HG03175 (cell line): ENCODE results near the gene ADAR.

Experiments
- ATAC-seq: cut with Tn5 transposase; IDR thresholded peaks from one replicate; pipeline ENCODE4 v1.9.1; 2021; ENCODE audit warnings: mild to moderate bottlenecking, moderate library complexity; ENCODE audit not compliant: unreplicated experiment

Gene ADAR

DNA sequence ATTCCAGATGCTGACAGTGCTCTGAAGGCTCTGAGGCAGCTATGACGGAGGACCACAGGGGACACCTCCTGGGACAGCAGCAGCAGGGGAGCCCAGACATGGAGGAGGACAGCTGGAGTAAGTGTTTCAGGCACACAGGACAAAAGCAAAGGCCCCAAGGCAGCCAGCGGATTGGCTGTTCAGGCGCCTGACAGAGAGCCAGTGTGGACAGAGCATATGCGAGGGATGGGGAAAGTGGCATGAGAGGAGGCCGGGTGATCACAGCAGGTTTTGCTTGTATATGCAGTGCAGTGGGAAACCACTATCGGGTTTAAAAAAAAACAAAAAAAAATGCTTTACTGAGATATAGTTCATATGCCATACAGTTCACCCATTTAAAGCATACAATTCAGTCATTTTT, 21.3 kb downstream of the ADAR start:
- ATAC-seq, result no peak

DNA sequence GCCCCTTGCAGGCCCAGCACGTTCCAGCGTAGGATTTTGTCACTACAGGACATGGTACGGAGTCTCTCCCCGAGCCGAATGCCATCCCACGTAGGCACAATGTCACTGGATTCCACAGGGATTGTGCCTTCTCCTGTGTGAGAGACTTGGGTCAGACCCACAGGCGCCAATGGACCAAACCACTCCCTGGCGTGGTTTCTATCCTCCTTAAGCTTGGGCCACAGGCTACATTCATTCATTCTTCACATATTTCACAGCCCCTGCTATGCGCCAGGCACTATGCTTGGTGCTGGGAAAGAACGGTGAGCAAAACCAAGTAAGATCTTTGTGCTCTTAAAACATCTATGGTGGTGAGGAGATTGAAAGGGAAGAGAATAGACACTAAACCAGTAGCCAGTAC, 21.8 kb downstream of the ADAR start:
- ATAC-seq, result no peak

DNA sequence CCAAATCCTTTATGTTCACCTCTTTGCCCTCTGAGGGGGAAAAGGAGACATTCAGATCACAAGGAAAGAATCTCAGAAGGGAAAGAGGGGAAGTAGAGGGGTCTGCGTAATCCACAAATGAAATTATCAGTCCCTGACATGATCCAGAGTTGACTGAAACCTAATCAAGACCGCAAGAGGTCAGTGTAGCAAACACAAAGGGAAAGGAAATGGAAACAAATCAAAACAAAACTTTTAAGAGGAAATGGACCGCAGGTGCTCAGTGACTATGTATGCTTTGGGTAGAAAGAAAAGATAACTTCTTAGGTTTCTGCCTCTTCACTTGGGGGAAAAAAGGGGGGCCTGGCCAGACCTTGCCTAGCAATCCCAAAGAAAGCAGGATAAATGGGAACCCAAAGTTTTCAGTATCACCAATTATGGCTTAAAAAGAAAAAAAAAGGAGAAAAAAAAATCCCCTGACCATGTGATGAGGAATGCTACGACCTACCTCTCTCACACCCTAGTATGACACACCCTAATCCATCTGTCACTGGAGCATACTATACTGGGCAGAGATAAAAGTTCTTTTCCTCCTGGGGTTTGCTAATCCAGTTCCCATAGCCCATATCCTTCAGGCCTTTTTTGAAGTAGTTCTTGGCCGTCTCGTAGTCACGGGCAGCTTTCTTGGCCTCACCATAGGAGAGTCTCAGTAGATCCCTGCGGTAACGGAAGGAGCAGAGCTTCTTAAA, 23.6 kb downstream of the ADAR start:
- no peak for ATAC-seq

DNA sequence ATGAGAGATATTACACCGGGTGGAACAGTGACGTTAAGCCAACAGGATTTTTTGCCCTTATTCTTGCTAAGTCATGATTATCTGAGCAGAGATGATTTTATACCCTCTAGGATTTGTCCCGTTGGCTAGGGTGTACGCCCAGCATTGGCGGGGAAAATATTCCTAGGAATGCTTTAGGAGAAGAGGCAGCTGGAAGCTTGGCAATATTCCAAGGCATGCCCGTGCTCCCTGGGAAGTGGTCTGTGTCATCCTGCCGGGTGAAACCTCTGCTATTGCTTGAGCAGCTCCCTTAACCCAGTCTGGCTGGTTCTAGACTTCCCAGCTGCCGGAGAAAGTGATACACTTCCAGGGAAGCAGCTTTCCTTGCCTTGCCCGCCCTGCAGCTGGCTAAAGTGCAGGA, 24.2 kb downstream of the ADAR start:
- ATAC-seq, result no peak

DNA sequence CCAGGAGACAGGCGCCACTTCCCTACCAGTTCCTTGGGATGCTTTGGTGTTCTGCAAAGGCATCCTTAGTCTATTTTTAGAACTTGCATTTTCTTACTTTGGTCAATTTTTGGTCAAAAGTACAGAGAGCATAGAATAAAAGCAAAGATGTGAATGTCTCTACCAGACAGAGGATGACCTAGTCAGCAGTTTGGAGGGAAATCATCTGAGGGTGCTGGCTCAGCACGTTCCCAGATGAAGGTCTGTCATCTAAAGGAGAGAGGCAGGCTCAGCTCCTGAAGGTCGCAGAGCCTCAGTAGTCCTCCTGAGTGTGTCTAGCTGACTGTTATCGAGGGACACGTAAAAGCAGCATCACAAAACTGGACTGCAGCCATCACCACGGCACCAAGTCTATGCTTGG, 25.1 kb downstream of the ADAR start:
- ATAC-seq, result no peak

DNA sequence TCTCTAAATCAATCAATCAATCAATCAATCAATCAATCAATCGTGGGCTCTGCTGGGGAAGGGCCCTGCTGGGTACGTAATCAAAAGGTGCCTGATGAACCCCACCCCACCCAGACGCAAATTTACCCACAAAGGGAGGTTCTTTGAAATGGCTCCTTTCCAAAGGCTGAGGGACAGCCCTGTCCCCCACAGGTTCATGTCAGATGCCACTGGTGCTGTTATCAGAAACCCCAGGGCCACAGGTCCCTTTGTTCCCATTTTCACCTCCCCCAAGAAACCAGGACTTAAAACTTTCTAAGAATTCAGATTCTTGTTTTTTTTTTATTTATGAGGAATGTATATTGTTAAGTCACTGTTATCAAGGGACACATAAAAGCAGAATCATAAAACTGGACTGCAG, 26.2 kb downstream of the ADAR start:
- no peak for ATAC-seq

DNA sequence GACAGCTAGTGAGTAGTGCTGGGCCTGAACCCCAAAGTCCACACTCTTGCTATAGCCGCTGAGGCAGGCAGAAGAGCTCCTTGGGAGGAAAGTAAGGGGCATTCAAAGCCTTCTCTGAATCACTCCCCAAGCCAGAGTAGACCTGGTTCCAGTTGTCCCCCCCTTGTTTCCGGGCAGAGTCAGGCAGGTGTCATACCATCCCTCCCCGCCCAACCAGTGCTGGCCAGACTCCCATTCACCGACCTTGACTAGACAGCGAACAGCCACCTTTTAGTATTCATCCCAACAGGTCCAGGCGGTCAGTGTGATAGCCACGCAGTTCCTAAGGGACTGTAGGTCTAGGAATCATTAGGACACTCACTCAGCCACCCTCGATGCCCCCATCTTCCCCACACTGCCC, 28.6 kb downstream of the ADAR start:
- no peak for ATAC-seq

DNA sequence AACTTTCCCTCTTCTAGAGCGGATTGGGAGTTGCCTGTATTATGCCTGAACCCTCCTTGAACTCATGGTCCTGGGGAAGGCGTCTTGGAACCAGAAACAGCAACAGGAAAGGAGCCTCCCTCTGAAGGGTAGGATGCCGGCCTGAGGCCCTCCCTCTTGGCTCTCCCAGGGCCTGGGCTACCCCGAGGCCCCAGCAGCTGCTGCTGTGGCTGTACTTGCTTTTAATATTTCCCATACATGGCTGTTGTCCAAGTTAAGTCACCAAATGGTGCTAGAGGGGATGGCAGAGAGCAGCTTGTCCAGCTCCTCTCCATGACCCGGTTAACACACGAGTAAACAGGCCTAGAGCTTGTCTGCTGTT, 29.9 kb downstream of the ADAR start:
- ATAC-seq, result no peak

DNA sequence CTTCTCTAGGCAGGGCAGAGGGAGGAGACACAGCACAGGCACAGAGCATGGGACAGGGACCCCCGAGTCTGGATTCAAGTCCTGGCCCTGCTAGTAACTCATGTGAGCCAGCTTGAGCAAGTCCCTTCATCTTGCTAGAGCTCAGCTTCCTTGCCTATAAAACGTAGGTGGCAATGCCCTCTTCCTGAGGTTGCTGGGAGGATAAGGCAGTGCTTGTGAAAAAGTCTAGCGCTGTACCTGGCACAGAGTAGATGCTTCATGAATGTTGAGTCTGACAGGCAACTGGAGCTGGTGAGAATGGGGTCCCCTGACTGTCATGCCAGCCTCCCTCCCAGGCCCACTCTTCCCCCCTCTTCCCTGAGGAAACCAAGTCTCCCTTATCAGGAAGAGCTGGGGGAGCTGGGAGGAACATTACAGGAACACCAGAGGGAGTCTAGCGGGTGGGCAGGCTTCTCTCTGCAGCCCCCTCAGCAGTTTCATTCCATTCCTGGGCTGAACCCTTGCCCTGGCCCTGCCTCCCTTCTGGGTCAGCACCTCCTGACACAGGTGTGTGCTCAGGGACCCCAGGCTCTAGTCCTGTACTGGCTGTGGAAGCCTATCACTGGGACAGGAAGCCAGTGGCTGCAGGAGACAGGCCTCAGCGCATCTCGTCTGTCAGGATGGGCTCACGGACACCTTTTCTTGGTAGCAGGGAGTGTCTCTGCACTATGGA, 30.5 kb downstream of the ADAR start:
- no peak for ATAC-seq

DNA sequence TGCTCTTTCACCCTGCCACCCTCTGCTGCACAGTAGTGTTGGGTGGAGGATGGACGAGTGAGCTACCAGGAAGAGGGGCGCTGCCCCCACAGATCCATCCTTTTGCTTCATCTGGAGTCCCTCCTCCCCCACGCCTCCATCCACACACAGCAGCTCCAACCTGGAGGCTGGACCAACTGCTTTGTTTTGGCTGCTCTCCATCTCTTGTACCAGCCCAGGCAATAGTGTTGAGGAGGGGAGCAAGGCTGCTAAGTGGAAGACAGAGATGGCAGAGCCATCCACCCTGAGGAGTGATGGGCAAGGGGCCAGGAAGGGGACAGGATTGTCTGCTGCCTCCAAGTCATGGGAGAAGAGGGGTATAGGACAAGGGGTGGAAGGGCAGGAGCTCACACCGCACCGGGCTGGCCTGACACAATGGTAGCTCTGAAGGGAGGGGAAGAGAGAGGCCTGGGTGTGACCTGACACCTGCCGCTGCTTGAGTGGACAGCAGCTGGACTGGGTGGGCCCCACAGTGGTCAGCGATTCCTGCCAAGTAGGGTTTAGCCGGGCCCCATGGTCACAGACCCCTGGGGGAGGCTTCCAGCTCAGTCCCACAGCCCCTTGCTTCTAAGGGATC, 31.9 kb downstream of the ADAR start:
- ATAC-seq, result no peak

DNA sequence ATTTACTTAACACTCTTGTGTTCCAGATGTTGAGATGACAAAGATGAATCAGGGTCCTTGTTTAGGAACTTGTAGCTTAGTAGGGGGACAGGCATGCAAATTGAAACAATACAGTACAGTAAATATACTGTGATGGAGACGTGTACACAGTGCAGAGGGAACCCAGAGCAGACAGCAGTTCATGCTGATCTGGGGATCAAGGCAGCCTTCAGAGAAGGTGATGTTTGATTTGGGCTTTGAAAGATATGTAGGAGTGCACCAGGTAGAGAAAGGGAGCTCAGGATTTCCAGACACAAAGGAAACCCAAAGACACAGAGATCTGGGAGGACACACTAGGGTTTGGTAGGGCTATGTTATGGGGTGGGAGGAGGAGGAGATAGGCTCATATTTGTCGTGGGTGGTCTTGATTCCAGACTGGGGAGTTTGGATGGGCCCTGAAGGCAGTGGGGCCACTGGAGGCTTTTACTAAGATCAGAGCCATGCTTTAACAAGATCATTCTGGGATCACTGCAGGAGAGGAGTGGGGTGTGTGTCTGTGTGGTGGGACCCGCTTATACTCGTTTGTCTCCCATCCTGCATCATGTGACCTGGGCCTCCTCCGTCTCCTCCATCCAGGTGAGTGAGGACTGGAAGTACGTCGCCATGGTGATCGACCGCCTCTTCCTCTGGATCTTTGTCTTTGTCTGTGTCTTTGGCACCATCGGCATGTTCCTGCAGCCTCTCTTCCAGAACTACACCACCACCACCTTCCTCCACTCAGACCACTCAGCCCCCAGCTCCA, 32.6 kb downstream of the ADAR start:
- ATAC-seq, result no peak

DNA sequence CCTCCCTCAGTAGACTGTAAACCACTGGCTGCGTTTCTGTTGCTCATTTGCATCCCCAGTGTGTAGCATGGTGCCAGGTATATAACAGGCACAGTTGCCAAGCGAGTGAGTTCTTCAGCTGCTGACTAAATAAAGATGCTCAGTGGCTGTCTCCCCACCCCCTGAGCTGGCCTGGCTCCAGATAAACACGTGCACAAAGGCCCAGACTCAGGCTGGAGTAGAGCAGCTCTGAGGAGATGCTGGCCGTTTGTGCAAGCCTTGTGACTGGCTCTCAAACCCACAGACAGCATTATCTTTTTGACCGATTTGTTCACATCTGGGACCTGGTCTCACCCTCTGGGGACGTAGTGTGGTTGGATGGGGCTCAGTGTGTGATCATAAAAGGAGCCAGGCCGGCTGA, 33.3 kb downstream of the ADAR start:
- no peak for ATAC-seq

DNA sequence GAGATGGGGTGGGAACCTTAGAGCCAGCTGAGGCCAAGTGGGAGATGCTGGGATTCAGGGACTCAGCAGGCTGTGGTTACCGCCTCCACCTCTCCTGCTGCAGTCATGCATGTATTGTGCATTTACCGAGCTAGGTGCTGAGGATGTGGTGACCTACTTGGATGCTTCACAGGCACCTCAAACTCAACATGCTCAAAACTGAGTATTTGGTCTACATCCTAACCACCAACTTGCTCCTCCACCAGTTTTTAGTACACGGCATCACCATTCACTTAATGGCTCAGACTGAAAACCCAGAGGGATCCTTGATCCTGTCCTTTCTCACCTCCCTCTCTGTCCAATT, 34.8 kb downstream of the ADAR start:
- no peak for ATAC-seq

DNA sequence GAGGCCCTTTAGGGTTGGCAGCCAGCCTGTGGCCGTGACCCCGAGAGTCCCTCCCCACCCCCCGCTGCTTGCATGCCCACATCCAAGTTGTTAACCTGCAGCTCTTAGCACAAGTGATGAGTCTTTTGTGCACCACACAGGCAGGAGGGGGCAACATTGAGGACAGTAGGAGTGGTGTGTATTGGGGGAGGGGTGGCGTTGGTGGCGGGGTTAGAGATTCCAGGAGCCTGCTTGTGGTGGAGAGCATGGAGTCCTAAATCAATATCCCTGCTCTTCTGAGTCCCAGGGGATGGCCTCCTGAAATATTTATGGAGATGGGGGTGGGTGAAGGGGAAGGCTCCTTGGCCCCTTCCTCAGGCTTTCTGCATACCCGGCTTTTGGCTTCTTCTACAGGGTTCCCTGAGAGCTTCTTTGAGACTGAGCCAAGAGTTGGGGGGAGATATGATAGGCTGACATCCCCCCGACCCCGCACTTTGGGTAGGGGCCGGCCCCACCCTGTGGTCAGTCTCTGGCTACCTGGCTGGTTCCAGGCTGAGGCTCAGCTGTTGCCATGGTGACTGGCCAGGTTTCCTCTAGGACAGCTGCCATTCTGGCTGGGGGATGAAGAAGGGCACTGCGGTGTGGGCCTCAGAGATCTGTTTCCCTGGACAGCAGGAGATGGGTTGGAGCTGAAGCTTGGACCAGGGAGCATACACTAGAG, 35.4 kb downstream of the ADAR start:
- no peak for ATAC-seq

DNA sequence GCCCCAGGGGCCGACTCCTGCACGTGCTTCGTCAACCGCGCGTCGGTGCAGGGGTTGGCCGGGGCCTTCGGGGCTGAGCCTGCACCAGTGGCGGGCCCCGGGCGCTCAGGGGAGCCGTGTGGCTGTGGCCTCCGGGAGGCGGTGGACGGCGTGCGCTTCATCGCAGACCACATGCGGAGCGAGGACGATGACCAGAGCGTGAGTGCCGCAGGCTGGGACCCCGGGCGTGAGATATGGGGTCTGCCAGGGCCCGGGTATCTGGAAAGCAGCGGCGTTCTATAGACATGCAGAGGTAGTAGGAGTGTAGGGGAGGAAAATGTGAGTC, 36.1 kb downstream of the ADAR start:
- ATAC-seq, result no peak

DNA sequence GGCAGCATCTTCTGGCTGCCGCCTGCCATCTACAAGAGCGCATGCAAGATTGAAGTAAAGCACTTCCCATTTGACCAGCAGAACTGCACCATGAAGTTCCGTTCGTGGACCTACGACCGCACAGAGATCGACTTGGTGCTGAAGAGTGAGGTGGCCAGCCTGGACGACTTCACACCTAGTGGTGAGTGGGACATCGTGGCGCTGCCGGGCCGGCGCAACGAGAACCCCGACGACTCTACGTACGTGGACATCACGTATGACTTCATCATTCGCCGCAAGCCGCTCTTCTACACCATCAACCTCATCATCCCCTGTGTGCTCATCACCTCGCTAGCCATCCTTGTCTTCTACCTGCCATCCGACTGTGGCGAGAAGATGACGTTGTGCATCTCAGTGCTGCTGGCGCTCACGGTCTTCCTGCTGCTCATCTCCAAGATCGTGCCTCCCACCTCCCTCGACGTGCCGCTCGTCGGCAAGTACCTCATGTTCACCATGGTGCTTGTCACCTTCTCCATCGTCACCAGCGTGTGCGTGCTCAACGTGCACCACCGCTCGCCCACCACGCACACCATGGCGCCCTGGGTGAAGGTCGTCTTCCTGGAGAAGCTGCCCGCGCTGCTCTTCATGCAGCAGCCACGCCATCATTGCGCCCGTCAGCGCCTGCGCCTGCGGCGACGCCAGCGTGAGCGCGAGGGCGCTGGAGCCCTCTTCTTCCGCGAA, 36.6 kb downstream of the ADAR start:
- no peak for ATAC-seq

DNA sequence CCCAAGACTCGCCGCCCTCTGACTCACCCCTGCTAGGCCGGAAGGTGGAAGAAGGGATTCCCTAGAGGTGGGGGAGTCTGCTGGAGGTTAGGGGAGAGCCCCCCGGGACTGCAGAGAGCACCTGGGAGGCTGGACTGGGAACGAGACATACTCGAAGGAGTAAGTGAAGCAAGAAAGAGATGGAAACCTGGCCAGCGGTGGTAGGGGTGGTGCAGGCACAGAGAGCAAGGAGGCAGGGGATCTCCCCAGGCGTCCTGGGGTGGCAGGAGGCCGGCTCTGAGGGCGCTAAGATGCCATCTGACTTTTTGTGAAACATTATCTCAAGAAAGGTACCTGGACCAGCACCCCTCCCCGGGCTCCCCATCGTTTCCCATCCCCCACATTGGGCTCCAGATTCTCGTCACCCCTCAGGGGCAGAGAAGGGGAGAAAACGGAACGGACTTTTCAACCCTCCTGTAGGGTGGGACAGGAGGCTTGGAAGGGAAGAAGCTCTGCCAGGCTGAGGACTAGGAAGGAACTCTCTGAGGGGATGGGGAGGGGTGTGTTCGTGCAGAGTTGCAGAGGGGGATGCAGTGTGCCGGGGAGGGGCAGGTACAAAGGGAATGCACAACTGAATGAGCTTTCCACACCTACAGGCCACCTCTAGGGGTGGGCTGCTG, 39.7 kb downstream of the ADAR start:
- ATAC-seq, result no peak

DNA sequence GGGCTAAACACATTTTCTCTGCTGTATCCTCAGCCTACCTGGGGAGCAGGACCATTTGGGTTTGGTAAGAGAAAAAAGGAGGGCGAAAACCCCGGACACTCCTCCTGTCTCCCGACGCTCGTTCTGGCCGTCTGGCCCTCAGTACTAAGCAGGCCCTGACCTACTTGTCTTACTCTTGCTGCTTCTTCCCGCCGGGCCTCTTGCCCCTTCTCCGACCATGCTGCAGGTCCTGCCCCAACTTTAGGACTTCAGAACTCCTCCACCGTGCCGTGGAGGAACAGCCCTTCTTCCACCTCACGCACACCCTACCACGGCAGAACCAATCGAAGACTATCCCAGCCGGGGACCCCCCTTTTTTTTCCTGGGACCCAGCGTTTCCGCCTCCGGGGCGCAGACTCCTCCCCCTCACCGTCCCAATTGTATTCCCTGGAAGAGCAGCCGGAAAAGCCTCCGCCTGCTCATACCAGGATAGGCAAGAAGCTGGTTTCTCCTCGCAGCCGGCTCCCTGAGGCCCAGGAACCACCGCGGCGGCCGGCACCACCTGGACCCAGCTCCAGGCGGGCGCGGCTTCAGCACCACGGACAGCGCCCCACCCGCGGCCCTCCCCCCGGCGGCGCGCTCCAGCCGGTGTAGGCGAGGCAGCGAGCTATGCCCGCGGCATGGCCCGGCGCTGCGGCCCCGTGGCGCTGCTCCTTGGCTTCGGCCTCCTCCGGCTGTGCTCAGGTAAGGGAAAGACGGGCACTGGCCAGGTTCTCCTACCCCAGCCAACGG, 40.4 kb downstream of the ADAR start, which contains the start of gene CHRNB2:
Gene CHRNB2, plus strand, starts transcription at position 393 of the 771 bp plus-strand sequence. Its CDS starts 267 bp downstream, at position 660.
- ATAC-seq, result no peak

DNA sequence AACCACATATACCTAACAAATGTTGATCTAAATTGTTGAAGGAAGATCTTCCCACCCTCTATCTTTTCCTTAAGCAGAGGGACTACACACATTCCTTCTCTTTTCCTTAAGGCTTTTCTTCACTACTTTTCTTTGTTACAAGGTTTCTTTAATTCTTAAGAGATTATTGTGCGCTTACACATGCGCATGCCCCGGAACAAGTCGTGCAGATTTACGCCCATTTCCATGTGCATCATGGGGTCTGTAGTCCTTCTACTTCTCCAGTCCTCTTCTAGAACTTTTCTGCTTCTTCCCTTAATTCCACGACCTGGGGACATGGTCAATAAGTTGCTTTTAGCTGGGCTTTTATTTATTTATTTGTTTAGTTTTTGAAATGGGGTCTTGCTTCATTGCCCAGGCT, 42.1 kb downstream of the ADAR start:
- no peak for ATAC-seq
